ENCODE measurements around the gene EFHD2.
A peak's percentile ranks its signal among the peaks of the same experiment; 100 is the strongest.
"Not testable (repeated sequence)": the region's sequence is repeated elsewhere in the genome, so short reads cannot be mapped to it uniquely, and the experiment has no call there.

EFHD2 gene

GRCh38 chr1:15458388-15458787 is 48.7 kb downstream of the EFHD2 start:
- not testable (repeated sequence) for H2BK120ac ChIP-seq (ENCODE audit: low read depth, low read length); H3K4me3 ChIP-seq (ENCODE audit: low read length in 2 of 2); H2BK15ac ChIP-seq (ENCODE audit: low read length); H3K14ac ChIP-seq (ENCODE audit: low read length); H3K27ac ChIP-seq (replicated peaks; ENCODE audit: low read length); H3K18ac ChIP-seq (ENCODE audit: low read length); H2BK5ac ChIP-seq (ENCODE audit: low read length); H4K91ac ChIP-seq (ENCODE audit: low read depth, low read length, poor library complexity); H3K79me1 ChIP-seq (ENCODE audit: low read depth, low read length); H3K9me3 ChIP-seq (replicated peaks in 1 of 2; ENCODE audit: control insufficient read depth in 2 of 2, insufficient read depth in 1 of 2, low read depth in 1 of 2, low read length in 2 of 2); H3K9ac ChIP-seq (ENCODE audit: low read depth, low read length, poor library complexity); H3K4me2 ChIP-seq (ENCODE audit: insufficient read depth, low read length, poor library complexity, severe bottlenecking); H3K23ac ChIP-seq (ENCODE audit: low read depth, low read length, poor library complexity); H3K36me3 ChIP-seq (replicated peaks in 1 of 2; ENCODE audit: control insufficient read depth in 2 of 2, insufficient read depth in 2 of 2, low read length in 2 of 2); H2BK12ac ChIP-seq (ENCODE audit: low read length); H2AFZ ChIP-seq (ENCODE audit: low read length); H2AK5ac ChIP-seq (ENCODE audit: low read depth, low read length); H3K4ac ChIP-seq (ENCODE audit: low read length); H4K8ac ChIP-seq (ENCODE audit: low read depth, low read length); DNase-seq (ENCODE audit: low spot score); H3K4me1 ChIP-seq (ENCODE audit: control insufficient read depth in 2 of 2, insufficient read depth in 1 of 2, low read depth in 1 of 2, low read length in 2 of 2)
- peaks cover 0 to 19% (median 0%) of the 10 kb centered on the region in 3 experiments for H3K27me3 ChIP-seq (ENCODE audit: control insufficient read depth in 3 of 3, insufficient read depth in 3 of 3, low read depth in 1 of 3, low read length in 3 of 3)
- WGBS, 2 donors (ENCODE audit: extremely low coverage in 2 of 2, insufficient read length in 2 of 2, insufficient replicate concordance in 1 of 2), result no CpG with 5 or more reads among the region's 4 CpGs

GRCh38 chr1:15459771-15460707 is 50.4 kb downstream of the EFHD2 start:
- H3K14ac ChIP-seq (ENCODE audit: low read length), result no peak overlapping the region
- no peak overlapping the region for H2BK15ac ChIP-seq (ENCODE audit: low read length)
- no peaks in the 10 kb centered on the region for H3K9me3 ChIP-seq (replicated peaks in 1 of 2; ENCODE audit: control insufficient read depth in 2 of 2, insufficient read depth in 1 of 2, low read depth in 1 of 2, low read length in 2 of 2)
- no peak overlapping the region for H3K4ac ChIP-seq (ENCODE audit: low read length)
- no peak overlapping the region for H3K23ac ChIP-seq (ENCODE audit: low read depth, low read length, poor library complexity)
- DNase-seq (ENCODE audit: low spot score), result no peak
- no peak overlapping the region for H3K18ac ChIP-seq (ENCODE audit: low read length)
- no peak overlapping the region for H2BK12ac ChIP-seq (ENCODE audit: low read length)
- no peak overlapping the region for H3K4me3 ChIP-seq (ENCODE audit: low read length in 2 of 2)
- no CpG with 5 or more reads among the region's 10 CpGs for WGBS, 2 donors (ENCODE audit: extremely low coverage in 2 of 2, insufficient read length in 2 of 2, insufficient replicate concordance in 1 of 2)
- H3K4me2 ChIP-seq (ENCODE audit: insufficient read depth, low read length, poor library complexity, severe bottlenecking), result no peak overlapping the region
- no peak overlapping the region for H4K91ac ChIP-seq (ENCODE audit: low read depth, low read length, poor library complexity)
- H3K27me3 ChIP-seq (ENCODE audit: control insufficient read depth in 3 of 3, insufficient read depth in 3 of 3, low read depth in 1 of 3, low read length in 3 of 3), result peaks cover 0 to 19% (median 0%) of the 10 kb centered on the region in 3 experiments
- no peaks in the 10 kb centered on the region for H3K79me1 ChIP-seq (ENCODE audit: low read depth, low read length)
- H3K27ac ChIP-seq (replicated peaks; ENCODE audit: low read length), result no peak overlapping the region
- no peaks in the 10 kb centered on the region for H3K4me1 ChIP-seq (ENCODE audit: control insufficient read depth in 2 of 2, insufficient read depth in 1 of 2, low read depth in 1 of 2, low read length in 2 of 2)
- H2BK120ac ChIP-seq (ENCODE audit: low read depth, low read length), result no peak overlapping the region
- no peak overlapping the region for H2AFZ ChIP-seq (ENCODE audit: low read length)
- H3K9ac ChIP-seq (ENCODE audit: low read depth, low read length, poor library complexity), result no peak overlapping the region
- H2AK5ac ChIP-seq (ENCODE audit: low read depth, low read length), result no peak overlapping the region
- H2BK5ac ChIP-seq (ENCODE audit: low read length), result no peak overlapping the region
- H4K8ac ChIP-seq (ENCODE audit: low read depth, low read length), result no peak overlapping the region
- H3K36me3 ChIP-seq (replicated peaks in 1 of 2; ENCODE audit: control insufficient read depth in 2 of 2, insufficient read depth in 2 of 2, low read length in 2 of 2), result no peaks in the 10 kb centered on the region

DNA sequence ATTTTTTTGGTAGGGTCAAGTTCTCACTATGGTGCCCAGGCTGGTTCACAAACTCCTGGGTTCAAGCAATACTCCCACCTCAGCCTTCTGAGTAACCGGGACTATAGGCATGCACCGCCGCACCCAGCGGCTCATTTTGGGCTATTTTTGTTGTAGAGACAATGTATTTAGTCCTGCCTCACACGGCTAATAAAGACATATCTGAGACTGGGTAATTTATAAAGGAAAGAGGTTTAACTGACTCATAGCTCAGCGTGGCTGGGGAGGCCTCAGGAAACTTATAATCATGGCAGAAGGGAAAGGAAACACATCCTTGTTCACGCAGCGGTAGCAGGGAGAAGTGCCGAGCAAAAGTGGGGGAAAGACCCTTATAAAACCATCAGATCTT is 51.0 kb downstream of the EFHD2 start:
- H2BK120ac ChIP-seq (ENCODE audit: low read depth, low read length), result no peak overlapping the region
- H3K27me3 ChIP-seq (ENCODE audit: control insufficient read depth in 3 of 3, insufficient read depth in 3 of 3, low read depth in 1 of 3, low read length in 3 of 3), result peaks cover 0 to 15% (median 0%) of the 10 kb centered on the region in 3 experiments
- H3K4me2 ChIP-seq (ENCODE audit: insufficient read depth, low read length, poor library complexity, severe bottlenecking), result no peak overlapping the region
- H3K9ac ChIP-seq (ENCODE audit: low read depth, low read length, poor library complexity), result no peak overlapping the region
- no peak overlapping the region for H3K4me3 ChIP-seq (ENCODE audit: low read length in 2 of 2)
- H4K91ac ChIP-seq (ENCODE audit: low read depth, low read length, poor library complexity), result no peak overlapping the region
- DNase-seq (ENCODE audit: low spot score), result no peak
- no peak overlapping the region for H2BK12ac ChIP-seq (ENCODE audit: low read length)
- H2BK5ac ChIP-seq (ENCODE audit: low read length), result no peak overlapping the region
- H3K23ac ChIP-seq (ENCODE audit: low read depth, low read length, poor library complexity), result no peak overlapping the region
- H4K8ac ChIP-seq (ENCODE audit: low read depth, low read length), result no peak overlapping the region
- no peak overlapping the region for H2AFZ ChIP-seq (ENCODE audit: low read length)
- H2BK15ac ChIP-seq (ENCODE audit: low read length), result no peak overlapping the region
- WGBS, 2 donors (ENCODE audit: extremely low coverage in 2 of 2, insufficient read length in 2 of 2, insufficient replicate concordance in 1 of 2), result no CpG with 5 or more reads among the region's 9 CpGs
- no peaks in the 10 kb centered on the region for H3K9me3 ChIP-seq (replicated peaks in 1 of 2; ENCODE audit: control insufficient read depth in 2 of 2, insufficient read depth in 1 of 2, low read depth in 1 of 2, low read length in 2 of 2)
- no peak overlapping the region for H3K14ac ChIP-seq (ENCODE audit: low read length)
- no peak overlapping the region for H3K27ac ChIP-seq (replicated peaks; ENCODE audit: low read length)
- H3K18ac ChIP-seq (ENCODE audit: low read length), result no peak overlapping the region
- no peaks in the 10 kb centered on the region for H3K79me1 ChIP-seq (ENCODE audit: low read depth, low read length)
- H3K4ac ChIP-seq (ENCODE audit: low read length), result no peak overlapping the region
- H2AK5ac ChIP-seq (ENCODE audit: low read depth, low read length), result no peak overlapping the region
- no peaks in the 10 kb centered on the region for H3K36me3 ChIP-seq (replicated peaks in 1 of 2; ENCODE audit: control insufficient read depth in 2 of 2, insufficient read depth in 2 of 2, low read length in 2 of 2)
- no peaks in the 10 kb centered on the region for H3K4me1 ChIP-seq (ENCODE audit: control insufficient read depth in 2 of 2, insufficient read depth in 1 of 2, low read depth in 1 of 2, low read length in 2 of 2)

DNA sequence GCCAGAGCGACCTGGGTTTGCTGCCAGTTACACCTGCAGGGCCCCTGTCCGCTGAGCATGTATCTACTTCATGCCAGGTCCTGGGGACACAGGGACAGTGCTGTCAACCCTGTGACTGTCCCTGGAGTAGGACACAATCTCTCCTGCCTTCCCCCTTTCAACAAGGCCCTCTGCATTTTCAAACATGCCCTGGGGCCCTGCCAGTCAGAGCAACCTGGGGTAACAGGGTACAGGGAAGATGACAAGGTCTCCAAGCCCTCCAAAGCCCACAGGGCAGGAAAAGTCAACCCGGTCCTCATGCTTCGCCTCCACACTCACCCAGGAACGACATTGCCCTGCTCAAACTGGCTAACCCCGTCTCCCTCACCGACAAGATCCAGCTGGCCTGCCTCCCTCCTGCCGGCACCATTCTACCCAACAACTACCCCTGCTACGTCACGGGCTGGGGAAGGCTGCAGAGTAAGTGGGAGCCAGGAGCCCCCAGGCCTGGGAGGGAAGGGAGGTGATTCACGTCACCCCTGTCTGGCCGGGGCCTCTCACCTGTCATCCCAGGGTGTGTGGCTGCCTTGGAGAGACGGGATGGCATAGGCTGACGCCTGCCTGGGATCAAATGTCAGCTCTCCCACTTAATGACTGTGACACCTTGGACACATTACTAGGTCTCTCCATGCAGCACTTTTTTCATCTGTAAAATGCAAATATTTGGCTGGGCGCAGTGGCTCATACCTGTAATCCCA is 53.5 kb downstream of the EFHD2 start:
- not testable (repeated sequence) for H3K18ac ChIP-seq (ENCODE audit: low read length)

More for the DNA sequence above, 53.5 kb downstream of the EFHD2 start:
- H4K91ac ChIP-seq (ENCODE audit: low read depth, low read length, poor library complexity); H2BK120ac ChIP-seq (ENCODE audit: low read depth, low read length); H2AK5ac ChIP-seq (ENCODE audit: low read depth, low read length); H3K4me1 ChIP-seq (ENCODE audit: control insufficient read depth in 2 of 2, insufficient read depth in 1 of 2, low read depth in 1 of 2, low read length in 2 of 2); H3K27ac ChIP-seq (replicated peaks; ENCODE audit: low read length); H3K4me2 ChIP-seq (ENCODE audit: insufficient read depth, low read length, poor library complexity, severe bottlenecking); H3K79me1 ChIP-seq (ENCODE audit: low read depth, low read length); H2BK15ac ChIP-seq (ENCODE audit: low read length); H3K4me3 ChIP-seq (ENCODE audit: low read length in 2 of 2); H3K36me3 ChIP-seq (replicated peaks in 1 of 2; ENCODE audit: control insufficient read depth in 2 of 2, insufficient read depth in 2 of 2, low read length in 2 of 2); H3K4ac ChIP-seq (ENCODE audit: low read length); H3K9ac ChIP-seq (ENCODE audit: low read depth, low read length, poor library complexity); H3K14ac ChIP-seq (ENCODE audit: low read length); H3K27me3 ChIP-seq (ENCODE audit: control insufficient read depth in 3 of 3, insufficient read depth in 3 of 3, low read depth in 1 of 3, low read length in 3 of 3); DNase-seq (ENCODE audit: low spot score); H2BK5ac ChIP-seq (ENCODE audit: low read length); H3K9me3 ChIP-seq (replicated peaks in 1 of 2; ENCODE audit: control insufficient read depth in 2 of 2, insufficient read depth in 1 of 2, low read depth in 1 of 2, low read length in 2 of 2); H3K23ac ChIP-seq (ENCODE audit: low read depth, low read length, poor library complexity); H2AFZ ChIP-seq (ENCODE audit: low read length); H4K8ac ChIP-seq (ENCODE audit: low read depth, low read length): not testable (repeated sequence)
- no CpG with 5 or more reads among the region's 15 CpGs for WGBS, 2 donors (ENCODE audit: extremely low coverage in 2 of 2, insufficient read length in 2 of 2, insufficient replicate concordance in 1 of 2)
- H2BK12ac ChIP-seq (ENCODE audit: low read length), result peak overlapping the region; percentile 41

Data from neuronal stem cell (in vitro differentiated cells).